ENCODE measurements around the gene EGFL6.

DNA sequence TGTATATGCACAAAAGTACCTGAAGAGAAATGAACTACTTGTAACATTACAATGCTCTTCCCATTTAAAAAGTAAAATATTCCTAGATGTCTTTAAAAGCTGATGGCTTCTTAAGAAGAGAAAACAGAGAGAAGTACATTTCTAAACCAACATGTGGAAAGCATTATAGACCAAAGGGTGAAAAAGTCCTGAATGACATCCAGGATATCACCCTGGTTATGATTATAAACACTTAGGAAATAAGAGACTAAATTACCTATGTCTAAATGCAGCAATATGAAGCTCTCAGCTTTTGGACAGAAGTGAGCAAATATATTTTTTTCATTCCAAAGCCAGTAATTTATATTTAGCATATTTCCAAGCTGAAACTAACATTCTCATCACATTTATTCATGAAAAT, 21.7 kb upstream of the EGFL6 start:
- TF ChIP-seq, protein P1, sequence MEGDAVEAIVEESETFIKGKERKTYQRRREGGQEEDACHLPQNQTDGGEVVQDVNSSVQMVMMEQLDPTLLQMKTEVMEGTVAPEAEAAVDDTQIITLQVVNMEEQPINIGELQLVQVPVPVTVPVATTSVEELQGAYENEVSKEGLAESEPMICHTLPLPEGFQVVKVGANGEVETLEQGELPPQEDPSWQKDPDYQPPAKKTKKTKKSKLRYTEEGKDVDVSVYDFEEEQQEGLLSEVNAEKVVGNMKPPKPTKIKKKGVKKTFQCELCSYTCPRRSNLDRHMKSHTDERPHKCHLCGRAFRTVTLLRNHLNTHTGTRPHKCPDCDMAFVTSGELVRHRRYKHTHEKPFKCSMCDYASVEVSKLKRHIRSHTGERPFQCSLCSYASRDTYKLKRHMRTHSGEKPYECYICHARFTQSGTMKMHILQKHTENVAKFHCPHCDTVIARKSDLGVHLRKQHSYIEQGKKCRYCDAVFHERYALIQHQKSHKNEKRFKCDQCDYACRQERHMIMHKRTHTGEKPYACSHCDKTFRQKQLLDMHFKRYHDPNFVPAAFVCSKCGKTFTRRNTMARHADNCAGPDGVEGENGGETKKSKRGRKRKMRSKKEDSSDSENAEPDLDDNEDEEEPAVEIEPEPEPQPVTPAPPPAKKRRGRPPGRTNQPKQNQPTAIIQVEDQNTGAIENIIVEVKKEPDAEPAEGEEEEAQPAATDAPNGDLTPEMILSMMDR (tag by site-specific recombination; IDR thresholded peaks at IDR 0.05): no peak
- TF ChIP-seq ZNF138 (tag by site-specific recombination; IDR thresholded peaks at IDR 0.05; ENCODE audit: borderline replicate concordance) (no peak), BCL11A (tag by site-specific recombination; IDR thresholded peaks at IDR 0.05; ENCODE audit: low read depth) (no peak), ZNF785 (tag by site-specific recombination; IDR thresholded peaks at IDR 0.05) (no peak), ZNF121 (tag by site-specific recombination; IDR thresholded peaks at IDR 0.05) (no peak), ZNF184 (tag by site-specific recombination; IDR thresholded peaks at IDR 0.05) (no peak)
- TF ChIP-seq, protein P2, sequence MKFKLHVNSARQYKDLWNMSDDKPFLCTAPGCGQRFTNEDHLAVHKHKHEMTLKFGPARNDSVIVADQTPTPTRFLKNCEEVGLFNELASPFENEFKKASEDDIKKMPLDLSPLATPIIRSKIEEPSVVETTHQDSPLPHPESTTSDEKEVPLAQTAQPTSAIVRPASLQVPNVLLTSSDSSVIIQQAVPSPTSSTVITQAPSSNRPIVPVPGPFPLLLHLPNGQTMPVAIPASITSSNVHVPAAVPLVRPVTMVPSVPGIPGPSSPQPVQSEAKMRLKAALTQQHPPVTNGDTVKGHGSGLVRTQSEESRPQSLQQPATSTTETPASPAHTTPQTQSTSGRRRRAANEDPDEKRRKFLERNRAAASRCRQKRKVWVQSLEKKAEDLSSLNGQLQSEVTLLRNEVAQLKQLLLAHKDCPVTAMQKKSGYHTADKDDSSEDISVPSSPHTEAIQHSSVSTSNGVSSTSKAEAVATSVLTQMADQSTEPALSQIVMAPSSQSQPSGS (tag by site-specific recombination; IDR thresholded peaks at IDR 0.05; ENCODE audit: low read depth): no peak
